Transverse colon (tissue), 4 donors: ENCODE measurements around the gene C2orf68. TPM values are rescaled to one million over a fixed set of nuclear protein-coding genes. Genes with fewer than 3 reads are reported as not detected.

Source experiments
- DNase-seq: peaks from one replicate; pipeline ENCODE4 v3.0.0-alpha.2; 2019
- H3K27ac ChIP-seq, 4 donors: fragments of 200-600 bp; sonication (generic); 2 replicates each; pipeline ENCODE4 v1.5.1; 2016 to 2018; ENCODE audit warnings: inconsistent platforms in 4 of 4
- H3K27me3 ChIP-seq: fragments of 200-600 bp; sonication (generic); 2 replicates; pipeline ENCODE4 v1.5.1; 2017; ENCODE audit warnings: inconsistent platforms
- H3K36me3 ChIP-seq, 4 donors: fragments of 200-600 bp; sonication (generic); 2 replicates each; pipeline ENCODE4 v1.5.1; 2017 to 2019; ENCODE audit warnings: inconsistent platforms in 4 of 4
- H3K4me1 ChIP-seq, 4 donors: fragments of 200-600 bp; sonication (generic); 2 replicates each; pipeline ENCODE4 v1.5.1; 2017 to 2020; ENCODE audit warnings: inconsistent platforms in 4 of 4
- H3K4me3 ChIP-seq, 4 donors: fragments of 200-600 bp; sonication (generic); 1 replicate in 1 of 4; 2 replicates in 3 of 4; pipeline versions ENCODE4 v1.5.1 to v1.6.1; 2017 to 2019; ENCODE audit warnings: inconsistent platforms in 4 of 4
- H3K9me3 ChIP-seq, 2 donors: fragments of 200-600 bp; sonication (generic); 2 replicates each; pipeline ENCODE4 v1.5.1; 2017 to 2019; ENCODE audit warnings: inconsistent platforms in 2 of 2
- EP300 ChIP-seq: sonication (generic); formaldehyde crosslinking; IDR thresholded peaks from one replicate; pipeline ENCODE4 v1.6.1; 2017; ENCODE audit warnings: antibody characterized with exemption, low read depth
- POLR2A ChIP-seq: fragments of 450-650 bp; IDR thresholded peaks from one replicate; pipeline ENCODE4 v1.6.1; 2016; ENCODE audit warnings: antibody characterized with exemption, mild to moderate bottlenecking, moderate library complexity
- POLR2AphosphoS5 ChIP-seq, 3 donors: sonication (generic); formaldehyde crosslinking; IDR thresholded peaks; one replicate each; pipeline ENCODE4 v1.6.1; 2016; ENCODE audit warnings: antibody characterized with exemption in 3 of 3
- WGBS, 2 donors: methylation state at CpG; one replicate each; pipeline ENCODE4 v1.1.5; 2018; ENCODE audit warnings: low coverage in 1 of 2; 5-methylcytosine and 5-hydroxymethylcytosine counted together
- in situ Hi-C, 4 donors: fragments of 200-750 bp; cut with MboI; loops; one replicate each; pipeline versions ENCODE4 v1.15.0 to v1.15.1; 2017; ENCODE audit warnings: low sequenced_read_pairs in 3 of 4, low pct_ligation_motif_present in 1 of 4, low pct_unique_long_range_greater_than_20kb in 1 of 4
- intact Hi-C: fragments of 100-400 bp; cut with DNase I; formaldehyde crosslinking; loops from one replicate; pipeline ENCODE4 v1.15.1; 2023; ENCODE audit warnings: low total_unique reads
- total RNA-seq, 4 donors: library from RNA; depleted of rRNA; stranded (reverse); fragments of >200 nt; gene quantifications; one replicate each; pipeline ENCODE4 v1.1.0, GENCODE V29; 2016
- TF ChIP-seq, protein P1 (sequence below), 5 experiments: fragments of 200-600 bp in 3 of 5; fragments of 450-650 bp in 2 of 5; sonication (generic) in 3 of 5; IDR thresholded peaks; 1 replicate in 2 of 5; 2 replicates in 3 of 5; pipeline ENCODE4 v1.5.1; 2016 to 2017; ENCODE audit warnings: antibody characterized with exemption in 5 of 5, inconsistent platforms in 3 of 5, mild to moderate bottlenecking in 2 of 5, moderate library complexity in 1 of 5

The C2orf68 gene
- total RNA-seq, 4 donors from 2014 or later, result 17.7 to 24.8 (median 18.6) TPM

DNA sequence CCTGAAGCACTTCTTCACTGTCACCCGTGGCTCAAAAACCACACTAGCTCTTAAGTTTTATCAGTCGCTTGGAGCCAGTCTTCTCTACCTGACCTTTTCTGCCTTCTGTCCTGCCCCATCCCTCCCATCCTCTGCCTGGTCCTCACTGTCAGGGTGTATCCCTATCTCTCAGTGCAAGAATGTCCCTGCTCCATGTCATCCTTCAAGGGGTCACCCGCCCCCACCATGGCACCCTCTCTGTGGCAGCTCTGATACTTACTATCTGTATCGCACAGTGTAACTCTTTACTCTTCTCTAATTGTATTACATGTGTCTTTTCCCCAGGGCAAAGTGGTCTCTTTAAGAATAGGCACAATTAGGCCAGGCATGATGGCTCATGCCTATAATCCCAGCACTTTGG lies 23.2 kb downstream of the C2orf68 start:
- H3K9me3 ChIP-seq, result no peaks in the 10 kb centered on the region
- H3K27ac ChIP-seq, result peak overlapping the region; percentile 34 to 73 (median 67)
- no peaks in the 10 kb centered on the region for H3K27me3 ChIP-seq
- no peaks in the 10 kb centered on the region for H3K36me3 ChIP-seq
- no peak for TF ChIP-seq POLR2A
- no peak for TF ChIP-seq EP300
- TF ChIP-seq, protein P1, sequence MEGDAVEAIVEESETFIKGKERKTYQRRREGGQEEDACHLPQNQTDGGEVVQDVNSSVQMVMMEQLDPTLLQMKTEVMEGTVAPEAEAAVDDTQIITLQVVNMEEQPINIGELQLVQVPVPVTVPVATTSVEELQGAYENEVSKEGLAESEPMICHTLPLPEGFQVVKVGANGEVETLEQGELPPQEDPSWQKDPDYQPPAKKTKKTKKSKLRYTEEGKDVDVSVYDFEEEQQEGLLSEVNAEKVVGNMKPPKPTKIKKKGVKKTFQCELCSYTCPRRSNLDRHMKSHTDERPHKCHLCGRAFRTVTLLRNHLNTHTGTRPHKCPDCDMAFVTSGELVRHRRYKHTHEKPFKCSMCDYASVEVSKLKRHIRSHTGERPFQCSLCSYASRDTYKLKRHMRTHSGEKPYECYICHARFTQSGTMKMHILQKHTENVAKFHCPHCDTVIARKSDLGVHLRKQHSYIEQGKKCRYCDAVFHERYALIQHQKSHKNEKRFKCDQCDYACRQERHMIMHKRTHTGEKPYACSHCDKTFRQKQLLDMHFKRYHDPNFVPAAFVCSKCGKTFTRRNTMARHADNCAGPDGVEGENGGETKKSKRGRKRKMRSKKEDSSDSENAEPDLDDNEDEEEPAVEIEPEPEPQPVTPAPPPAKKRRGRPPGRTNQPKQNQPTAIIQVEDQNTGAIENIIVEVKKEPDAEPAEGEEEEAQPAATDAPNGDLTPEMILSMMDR (IDR thresholded peaks at IDR 0.05), result no peak
- TF ChIP-seq POLR2AphosphoS5 (IDR thresholded peaks at IDR 0.05), result no peak
- 81 to 83% methylated on average over 4 of the region's 4 CpGs for WGBS, 2 donors
- in situ Hi-C loops, result no loop called here
- DNase-seq, result no peak
- H3K4me1 ChIP-seq, result peaks cover 15 to 57% (median 23%) of the 10 kb centered on the region in 4 donors
- no peak overlapping the region for H3K4me3 ChIP-seq
- intact Hi-C loops, result no loop called here

DNA sequence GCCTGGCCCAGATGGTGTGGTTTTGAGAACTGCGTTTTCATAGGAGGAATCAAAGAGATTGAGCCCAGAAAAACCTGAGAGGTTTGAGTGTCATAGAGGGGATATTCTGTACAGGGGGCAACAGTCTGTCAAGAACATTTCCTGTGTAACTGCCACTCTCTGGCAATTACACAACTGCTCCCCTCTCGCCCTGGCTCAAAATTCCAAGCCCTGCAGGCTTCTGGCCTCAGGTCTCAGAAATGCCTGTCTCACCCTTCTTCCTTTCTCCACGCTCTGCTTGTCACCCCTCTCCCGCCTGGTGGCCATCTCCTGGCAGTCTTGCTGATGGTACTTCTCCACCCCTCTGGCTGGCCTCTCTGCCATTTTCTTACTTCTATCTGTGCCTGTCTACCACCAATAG lies 23.6 kb downstream of the C2orf68 start:
- no peaks in the 10 kb centered on the region for H3K27me3 ChIP-seq
- 87 to 93% methylated on average over 3 to 4 of the region's 4 CpGs for WGBS, 2 donors
- no peaks in the 10 kb centered on the region for H3K9me3 ChIP-seq
- H3K4me1 ChIP-seq, result peaks cover 17 to 61% (median 23%) of the 10 kb centered on the region in 4 donors
- H3K27ac ChIP-seq, result peak overlapping the region; percentile 31 to 73 (median 48)
- in situ Hi-C loops (no loop called here), intact Hi-C loops (no loop called here)
- H3K36me3 ChIP-seq, result no peaks in the 10 kb centered on the region
- H3K4me3 ChIP-seq, result no peak overlapping the region
- no peak for DNase-seq
- no peak for TF ChIP-seq EP300
- no peak for TF ChIP-seq POLR2AphosphoS5 (IDR thresholded peaks at IDR 0.05)
- TF ChIP-seq, protein P1 (IDR thresholded peaks at IDR 0.05), result no peak
- TF ChIP-seq POLR2A, result no peak

GRCh38 chr2:85585781-85586105 lies 26.1 kb downstream of the C2orf68 start:
- no peak overlapping the region for H3K4me3 ChIP-seq
- intact Hi-C loops (no loop called here), in situ Hi-C loops (no loop called here)
- H3K4me1 ChIP-seq, result peaks cover 17 to 53% (median 20%) of the 10 kb centered on the region in 4 donors
- peak overlapping the region; percentile 85 to 90 (median 86) for H3K27ac ChIP-seq
- WGBS, 2 donors, result 62% methylated on average over 1 of the region's 1 CpG; no CpG with 5 or more reads in 1 of the 2 donors
- no peaks in the 10 kb centered on the region for H3K27me3 ChIP-seq
- no peaks in the 10 kb centered on the region for H3K9me3 ChIP-seq
- TF ChIP-seq EP300, result no peak
- no peak for TF ChIP-seq POLR2A
- peak; percentile 5 to 34 (median 16) for TF ChIP-seq POLR2AphosphoS5 (IDR thresholded peaks at IDR 0.05)
- TF ChIP-seq, protein P1 (IDR thresholded peaks at IDR 0.05), result no peak
- no peak for DNase-seq
- no peaks in the 10 kb centered on the region for H3K36me3 ChIP-seq

DNA sequence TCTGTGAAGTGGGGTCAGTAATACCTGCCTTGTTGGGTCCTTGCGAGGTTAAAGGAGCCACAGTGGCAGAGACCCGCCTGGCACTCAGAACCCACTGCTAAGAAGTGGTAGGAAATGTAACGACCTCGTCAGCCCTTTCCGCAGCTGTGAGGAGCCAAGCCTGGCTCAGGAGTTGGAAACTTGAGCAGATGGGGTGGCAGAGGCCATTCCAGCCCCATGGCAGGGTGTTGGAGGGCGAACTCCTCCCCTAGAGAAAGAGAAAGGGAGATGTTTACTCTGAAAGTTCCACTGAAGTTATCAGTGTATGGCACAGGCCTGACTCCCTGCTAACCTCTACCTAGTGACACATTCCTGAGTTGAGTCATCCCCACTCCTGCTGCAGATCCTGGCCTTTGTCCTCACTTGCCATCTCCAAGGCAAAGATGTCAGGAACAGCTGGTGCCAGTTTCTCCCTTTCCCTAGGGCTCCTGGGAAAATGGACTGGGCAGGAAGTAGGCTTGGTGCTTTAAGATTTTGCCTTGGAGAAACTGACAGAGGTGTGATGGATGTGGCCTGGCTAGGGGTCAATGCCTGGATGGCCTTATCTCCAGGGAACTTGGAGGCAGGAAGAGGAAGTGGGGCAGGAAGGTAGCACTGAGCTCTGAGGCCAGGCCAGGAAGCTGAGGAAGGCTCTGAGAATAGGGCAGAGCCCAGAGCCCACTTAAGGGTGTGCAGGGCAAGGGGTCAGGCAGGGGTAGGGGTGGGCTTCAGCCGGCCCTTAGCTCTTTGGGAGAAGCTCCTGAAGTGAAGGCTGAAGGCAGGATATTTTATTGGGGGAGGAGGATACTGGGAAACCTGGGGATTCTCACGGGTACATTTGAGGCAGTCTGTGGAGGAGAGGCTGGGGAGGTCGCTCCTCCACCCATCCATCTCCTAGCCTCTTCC lies 26.7 kb downstream of the C2orf68 start:
- TF ChIP-seq, protein P1 (IDR thresholded peaks at IDR 0.05), result no peak
- TF ChIP-seq POLR2A (peak; percentile 34), POLR2AphosphoS5 (IDR thresholded peaks at IDR 0.05) (peak; percentile 16 to 75 (median 42))
- Histone ChIP-seq H3K4me1 (peaks cover 17 to 52% (median 22%) of the 10 kb centered on the region in 4 donors), H3K27ac (peak overlapping the region; percentile 85 to 90 (median 86)), H3K4me3 (peak overlapping the region; percentile 30 to 57 (median 46)), H3K9me3 (no peaks in the 10 kb centered on the region), H3K36me3 (no peaks in the 10 kb centered on the region), H3K27me3 (no peaks in the 10 kb centered on the region)
- DNase-seq, result peak; percentile 54
- in situ Hi-C loops (no loop called here), intact Hi-C loops (no loop called here)
- 43 to 55% methylated on average over 2 to 9 of the region's 9 CpGs for WGBS, 2 donors
